GF-D8 (cell line): ENCODE measurements around the gene TANGO6.

Source experiments
- DNase-seq: peaks from one replicate; lab custom pipeline; 2025; lab: John Stamatoyannopoulos, UW

Gene TANGO6

DNA sequence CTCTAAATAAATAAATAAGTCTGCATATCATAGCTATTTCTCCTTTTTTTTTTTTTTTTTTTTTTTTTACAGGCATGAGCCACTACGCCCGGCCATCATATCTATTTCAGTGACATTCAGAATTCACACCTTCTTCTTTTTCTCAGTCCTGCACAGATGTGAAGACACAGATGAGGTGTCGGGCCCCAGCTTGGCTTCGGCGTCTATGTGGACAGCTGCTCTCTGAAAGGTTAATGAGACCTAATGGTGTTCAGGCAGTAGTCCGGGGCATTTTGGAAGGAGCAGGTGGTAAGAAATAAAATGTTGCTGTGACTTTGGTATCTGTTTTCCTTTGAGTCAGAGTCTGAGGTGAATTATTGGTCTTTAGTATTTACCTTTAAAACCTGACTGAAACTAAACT, 23.6 kb downstream of the TANGO6 start:
- DNase-seq: no peak

DNA sequence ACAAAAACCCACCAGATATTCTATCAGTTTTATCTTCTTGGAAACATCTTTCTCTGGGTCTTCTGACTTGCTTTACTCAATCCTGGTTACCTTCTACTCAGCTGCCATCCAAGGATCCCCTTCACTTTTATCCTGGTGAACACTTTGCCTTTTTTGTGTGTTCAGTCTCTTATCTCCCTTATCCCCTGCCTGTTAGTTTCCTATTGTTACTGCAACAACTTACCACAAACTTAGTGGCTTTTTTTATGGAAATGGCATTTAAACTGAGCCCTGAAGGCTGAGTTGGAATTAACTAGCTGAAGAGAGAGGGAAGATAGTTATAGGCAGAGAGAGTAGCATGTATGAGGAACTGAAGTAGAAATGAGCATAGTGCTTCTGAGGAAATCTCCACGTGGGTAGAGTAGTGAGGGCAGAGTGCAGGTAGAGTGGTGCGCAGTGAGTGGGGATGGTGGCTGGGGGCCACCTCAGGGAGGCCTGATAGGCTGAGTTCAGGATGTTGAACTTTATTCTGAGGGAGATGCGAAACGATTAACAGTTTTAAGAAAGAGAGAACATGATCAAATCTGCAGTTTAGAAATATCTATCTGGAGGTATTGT, 26.3 kb downstream of the TANGO6 start:
- DNase-seq: no peak

DNA sequence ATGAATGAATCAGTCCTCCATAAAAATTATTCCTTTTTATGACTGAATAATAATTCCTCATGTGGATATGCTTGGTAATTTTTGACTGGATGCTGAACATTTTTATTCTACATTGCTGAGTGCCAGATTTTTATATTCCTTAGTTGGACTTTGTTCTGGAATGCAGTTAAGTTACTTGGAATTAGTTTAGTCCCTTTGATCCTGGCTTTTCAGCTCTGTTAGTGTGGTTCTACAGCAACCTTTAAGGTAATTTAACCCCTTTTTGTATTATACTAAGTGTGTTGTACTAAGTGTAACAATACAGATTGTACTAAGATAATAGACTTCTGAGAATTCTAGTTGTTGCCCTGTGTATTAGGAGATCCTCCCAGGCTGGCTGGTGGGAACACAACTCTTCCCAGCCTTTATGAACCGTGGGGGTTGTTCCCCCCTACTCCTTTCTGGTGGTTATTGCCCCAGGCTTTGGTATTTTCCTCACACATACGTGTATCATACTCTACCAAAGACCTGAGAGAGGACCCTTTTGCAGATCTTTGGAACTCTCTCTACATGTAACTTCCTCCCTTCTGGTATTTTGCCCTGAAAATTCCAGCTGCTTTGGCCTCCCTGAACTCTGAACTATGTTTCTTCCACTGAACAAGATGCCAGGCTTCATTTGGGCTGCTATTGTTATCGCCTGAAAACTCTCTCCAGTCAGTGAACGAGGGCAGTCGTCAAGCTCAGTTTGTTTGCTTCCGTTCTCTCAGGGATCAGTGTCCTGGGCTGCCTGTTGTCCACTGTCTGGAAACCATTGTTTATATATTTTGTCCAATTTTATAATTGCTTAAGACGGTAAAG, 30.5 kb downstream of the TANGO6 start:
- no peak for DNase-seq

DNA sequence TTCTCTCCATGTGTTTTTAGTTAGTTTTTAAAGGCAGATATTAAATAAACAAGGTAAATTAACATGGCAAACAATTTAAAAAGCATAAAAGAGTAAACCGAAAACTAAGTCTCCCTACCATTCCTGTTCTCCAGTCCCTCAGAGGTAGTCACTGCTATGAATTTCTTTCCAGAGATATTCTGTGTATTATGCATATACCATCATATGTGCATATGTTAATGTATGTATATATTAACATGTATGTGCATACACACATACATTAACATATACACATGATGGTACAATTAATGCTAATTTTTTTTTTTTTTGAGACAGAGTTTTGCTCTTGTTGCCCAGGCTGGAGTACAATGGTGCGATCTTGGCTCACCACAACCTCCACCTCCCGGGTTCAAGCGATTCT, 32.5 kb downstream of the TANGO6 start:
- no peak for DNase-seq

DNA sequence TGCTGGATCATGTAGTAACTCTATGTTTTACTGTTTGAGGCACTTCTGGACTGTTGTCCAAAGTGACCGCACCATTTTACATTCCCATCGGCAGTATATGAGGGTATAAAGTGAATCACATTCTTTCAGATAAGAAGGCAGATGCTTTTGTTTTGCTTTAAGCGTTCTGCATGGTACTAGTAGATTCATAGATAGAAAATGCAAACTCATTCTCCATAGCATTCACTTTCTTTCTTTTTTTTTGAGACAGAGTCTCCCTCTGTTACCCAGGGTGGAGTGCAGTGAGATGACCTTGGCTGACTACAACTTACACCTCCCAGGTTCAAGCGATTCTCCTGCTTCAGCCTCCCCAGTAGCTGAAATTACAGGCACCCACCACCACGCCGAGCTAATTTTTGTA, 40.4 kb downstream of the TANGO6 start:
- no peak for DNase-seq

DNA sequence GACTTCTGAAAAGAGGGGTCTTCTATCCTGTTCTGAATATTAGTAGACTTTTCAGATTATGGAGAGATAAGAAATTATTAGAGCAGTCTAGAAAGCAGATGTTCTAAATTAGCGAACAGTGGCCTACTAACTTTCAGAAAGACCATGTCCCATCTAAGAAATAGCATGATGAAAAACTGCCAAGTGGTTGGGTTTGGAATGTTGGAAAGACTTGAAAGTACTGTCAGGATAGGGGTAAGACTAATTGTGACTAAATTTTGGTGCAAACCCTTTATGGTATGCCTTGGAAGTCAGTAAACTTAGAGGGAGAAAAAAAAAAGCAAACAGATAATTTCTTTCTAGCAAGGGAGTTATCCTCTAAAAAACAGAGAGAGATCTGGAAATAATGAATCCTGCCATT, 41.1 kb downstream of the TANGO6 start:
- DNase-seq: no peak

GRCh38 chr16:68884861-68885720, 41.8 kb downstream of the TANGO6 start:
- DNase-seq: no peak

GRCh38 chr16:68887107-68887506, 43.8 kb downstream of the TANGO6 start:
- DNase-seq: no peak

GRCh38 chr16:68889508-68890150, 46.3 kb downstream of the TANGO6 start:
- no peak for DNase-seq

GRCh38 chr16:68892214-68892613, 48.9 kb downstream of the TANGO6 start:
- DNase-seq: no peak

DNA sequence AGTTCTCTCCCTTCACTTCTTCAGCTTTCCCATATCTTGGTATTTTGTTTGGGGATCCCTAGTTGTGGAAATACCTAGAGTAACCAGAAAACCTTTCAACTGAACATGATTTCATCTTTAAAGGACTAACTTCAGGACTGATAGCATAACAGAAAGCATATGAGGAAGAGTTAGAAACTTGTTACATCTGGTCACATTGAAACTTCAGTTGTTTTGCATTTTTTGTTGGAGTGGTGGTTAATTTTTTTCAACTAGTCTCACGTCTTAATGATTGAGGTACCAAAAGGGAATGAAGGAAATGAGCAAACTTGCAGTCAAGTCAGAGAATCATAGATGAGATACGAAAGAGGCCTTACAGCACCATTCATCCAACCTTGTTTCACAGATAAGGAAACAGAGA, 49.6 kb downstream of the TANGO6 start:
- no peak for DNase-seq

GRCh38 chr16:68893710-68894705, 50.7 kb downstream of the TANGO6 start:
- DNase-seq: no peak

DNA sequence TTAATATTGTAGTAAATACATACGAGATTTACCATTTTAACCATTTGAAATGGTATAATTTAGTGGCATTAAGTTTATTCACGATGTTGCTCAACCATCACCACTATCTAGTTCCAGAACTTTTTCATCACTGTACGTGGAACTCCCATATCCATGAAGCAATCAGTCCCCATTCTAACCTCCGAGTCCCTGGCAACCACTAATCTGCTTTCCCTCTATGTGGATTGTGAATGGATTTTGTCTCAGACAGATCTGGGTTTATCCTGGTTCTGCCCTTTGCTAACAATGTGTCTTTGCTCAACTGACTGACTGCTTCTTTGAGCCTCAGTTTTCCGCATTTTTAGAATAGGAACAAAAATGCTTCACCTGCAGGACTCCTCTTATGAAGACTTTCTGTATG, 51.4 kb downstream of the TANGO6 start:
- no peak for DNase-seq

DNA sequence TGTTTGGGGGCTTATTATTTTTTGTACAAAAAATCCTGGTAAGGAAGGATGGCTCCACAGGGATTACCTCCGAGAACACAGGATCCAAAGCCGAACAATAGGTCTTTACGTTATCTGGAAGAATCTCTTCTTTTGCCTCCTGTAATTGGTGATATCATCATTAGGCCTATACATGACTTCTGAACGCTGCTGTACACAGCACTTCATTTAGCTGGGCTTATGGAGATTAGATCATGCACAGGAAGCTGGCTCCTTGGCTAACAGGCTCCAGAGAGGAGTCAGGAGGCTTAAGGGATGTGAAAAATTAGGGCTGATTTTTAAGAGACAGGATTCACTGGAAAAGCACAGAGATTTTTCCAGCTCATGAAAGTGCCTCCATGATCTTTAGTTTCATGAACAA, 54.7 kb downstream of the TANGO6 start:
- no peak for DNase-seq

- DNase-seq: no peak
Observed at GRCh38 chr16:68900009-68900408, 56.7 kb downstream of the TANGO6 start.

- peak; percentile 13 for DNase-seq
Observed at GRCh38 chr16:68902003-68902968, 59.0 kb downstream of the TANGO6 start.

DNA sequence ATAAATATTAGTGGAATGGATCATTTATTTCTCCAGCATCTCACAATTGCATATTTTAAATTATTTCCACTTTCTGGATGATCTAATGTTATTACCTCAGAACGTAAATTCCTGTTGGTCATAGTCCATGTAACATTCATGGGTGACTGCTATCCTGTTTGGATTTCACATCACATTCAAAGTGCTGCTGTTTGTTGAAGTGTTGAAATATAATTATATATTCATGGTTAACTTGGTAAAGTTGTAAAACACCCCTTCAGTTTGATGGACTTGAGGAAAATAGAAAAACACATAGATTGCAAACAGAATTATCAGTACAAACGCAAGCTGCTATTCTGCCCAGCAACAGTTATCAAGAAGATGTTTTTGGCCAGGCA, 59.6 kb downstream of the TANGO6 start:
- DNase-seq: no peak

DNA sequence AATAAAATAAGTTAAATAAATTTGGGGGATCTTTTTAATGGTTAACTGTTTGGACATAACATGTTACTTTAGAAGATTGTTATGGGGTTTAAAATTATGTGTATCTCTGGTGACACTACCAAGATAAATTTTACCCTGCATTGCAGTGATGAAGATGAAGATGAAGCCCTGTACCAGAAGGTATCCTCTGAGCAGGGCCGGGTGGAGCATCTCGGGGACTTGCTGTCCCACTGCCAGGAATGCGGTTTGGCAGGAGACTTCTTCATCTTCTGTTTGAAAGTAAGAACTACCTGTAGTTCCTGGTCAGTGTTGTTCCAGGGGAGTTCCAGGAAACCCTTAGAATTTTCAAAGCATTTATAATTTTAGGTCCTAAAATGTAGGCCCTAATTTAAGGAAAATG, 64.0 kb downstream of the TANGO6 start:
- DNase-seq: no peak

DNA sequence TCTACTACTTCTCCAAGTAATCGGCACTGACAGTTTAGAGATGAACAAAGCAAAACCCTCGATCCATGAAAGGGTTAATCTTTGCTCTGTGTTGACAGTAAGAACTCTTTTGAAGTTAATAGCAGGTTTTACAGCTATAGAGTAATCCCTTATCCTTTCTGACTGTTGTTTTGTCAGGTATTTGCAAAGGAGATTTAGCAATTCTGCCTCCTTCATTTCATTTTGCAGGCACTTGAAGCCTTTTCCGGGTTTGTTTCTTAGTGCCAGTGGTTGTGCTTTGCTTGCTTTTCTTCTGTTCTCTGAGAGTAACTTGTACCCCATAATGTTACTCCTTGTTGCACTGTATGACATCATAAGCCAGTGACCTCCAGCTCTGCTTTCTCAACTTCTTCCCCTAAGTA, 64.5 kb downstream of the TANGO6 start:
- DNase-seq: no peak
